HPDE6-E6E7 (cell line): ENCODE data around the gene NPIPA1.
"Not testable (repeated sequence)": the region's sequence is repeated elsewhere in the genome, so short reads cannot be mapped to it uniquely, and the experiment has no call there.

ENCODE experiments used
- DNase-seq: peaks from one replicate; pipeline ENCODE4 v3.0.0; 2011; ENCODE audit warnings: missing footprints; ENCODE audit errors: extremely low spot score

The NPIPA1 gene

GRCh38 chr16:14930246-14930645 lies 7.0 kb upstream of the NPIPA1 start:
- not testable (repeated sequence) for DNase-seq

GRCh38 chr16:14930971-14931370 lies 6.3 kb upstream of the NPIPA1 start:
- not testable (repeated sequence) for DNase-seq

GRCh38 chr16:14932581-14933375 lies 4.5 kb upstream of the NPIPA1 start:
- not testable (repeated sequence) for DNase-seq

GRCh38 chr16:14937994-14938393 lies 751 bp downstream of the NPIPA1 start:
- DNase-seq = not testable (repeated sequence)

- not testable (repeated sequence) for DNase-seq
Measured at GRCh38 chr16:14942686-14943085, 5.4 kb downstream of the NPIPA1 start.

- no peak for DNase-seq
Measured at GRCh38 chr16:14955546-14956231, 18.4 kb downstream of the NPIPA1 start.

GRCh38 chr16:14957576-14958322 lies 20.5 kb downstream of the NPIPA1 start:
- DNase-seq = no peak

- DNase-seq = no peak
Measured at GRCh38 chr16:14958323-14958600, 21.0 kb downstream of the NPIPA1 start.

GRCh38 chr16:14958970-14959369 lies 21.7 kb downstream of the NPIPA1 start:
- DNase-seq = no peak

GRCh38 chr16:14961405-14962186 lies 24.4 kb downstream of the NPIPA1 start:
- DNase-seq = no peak

GRCh38 chr16:14963281-14964173 lies 26.3 kb downstream of the NPIPA1 start:
- DNase-seq = no peak

GRCh38 chr16:14965328-14965727 lies 28.1 kb downstream of the NPIPA1 start:
- DNase-seq = no peak

GRCh38 chr16:14969795-14970194 lies 32.6 kb downstream of the NPIPA1 start:
- not testable (repeated sequence) for DNase-seq

- DNase-seq = not testable (repeated sequence)
Measured at GRCh38 chr16:14971621-14972228, 34.5 kb downstream of the NPIPA1 start.

GRCh38 chr16:14973785-14974322 lies 36.6 kb downstream of the NPIPA1 start:
- not testable (repeated sequence) for DNase-seq

GRCh38 chr16:14974331-14974655 lies 37.0 kb downstream of the NPIPA1 start:
- DNase-seq = not testable (repeated sequence)

- peak; percentile 93 for DNase-seq
Measured at GRCh38 chr16:14974656-14975417, 37.6 kb downstream of the NPIPA1 start, which contains the start of gene PDXDC1. Gene PDXDC1, plus strand, starts transcription at chr16:14975026. Its CDS starts 174 bp downstream, at chr16:14975200.

GRCh38 chr16:14975418-14976194 lies 38.4 kb downstream of the NPIPA1 start:
- DNase-seq = not testable (repeated sequence)
